Measurements from ENCODE around the gene COPZ1. TPM values are rescaled to one million over a fixed set of nuclear protein-coding genes. Genes with fewer than 3 reads are reported as not detected.

The COPZ1 gene
- total and polyA plus RNA-seq, 9 of the 15 experiments (the other 6 are each of a cell fraction or from before 2014, with no cell fraction given), result 137 to 487 (median 233) TPM

DNA sequence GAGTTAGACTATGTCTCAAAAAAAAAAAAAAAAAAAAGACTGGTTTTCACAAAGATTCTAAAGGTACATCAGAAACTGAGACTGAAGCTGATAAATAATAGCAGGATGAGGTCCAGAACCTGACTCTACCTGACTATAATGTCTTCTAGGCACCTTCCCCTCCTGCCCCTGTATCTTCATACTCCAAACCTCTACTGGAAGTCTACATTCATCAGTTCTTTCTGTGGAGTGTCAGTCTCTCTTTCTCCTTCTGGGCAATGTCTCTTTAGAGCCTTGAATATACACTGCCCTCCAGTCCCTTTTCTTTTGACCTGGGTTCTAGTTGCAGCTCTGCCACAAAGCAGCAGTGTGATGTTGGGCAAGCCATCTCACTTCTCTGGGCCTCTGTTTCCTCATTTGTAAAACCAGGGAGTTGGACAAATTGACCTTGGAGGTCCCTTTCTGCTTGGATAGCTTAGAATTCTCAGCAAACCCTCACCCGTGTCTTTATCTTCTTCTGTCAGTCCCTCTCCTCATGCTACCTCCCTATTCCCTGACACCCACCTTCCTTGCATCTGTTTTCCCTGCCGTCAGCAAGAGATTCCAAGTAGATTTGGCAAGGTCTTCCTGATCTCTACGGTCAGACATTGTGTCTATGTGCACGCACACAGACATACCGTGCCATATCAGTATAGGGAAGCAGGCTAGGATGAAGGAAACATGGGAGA lies 28.4 kb upstream of the COPZ1 start (continued):
- no peak for TF ChIP-seq MBD1 (CRISPR knock-in tag; IDR thresholded peaks at IDR 0.05)
- TF ChIP-seq CBFA2T3 (IDR thresholded peaks at IDR 0.05), result peak; percentile 90
- TF ChIP-seq POLR2A (conservative IDR thresholded peaks at IDR 0.05), result peak; percentile 34
- peak; percentile 44; the same call in 1 of the 2 replicates for TF ChIP-seq CREM (IDR thresholded peaks at IDR 0.05; ENCODE audit: low read depth)
- TF ChIP-seq SMC3 (conservative IDR thresholded peaks at IDR 0.05; ENCODE audit: insufficient read depth, low read depth, low read length), result no peak
- TF ChIP-seq HOXB6 (CRISPR knock-in tag; IDR thresholded peaks at IDR 0.05; ENCODE audit: borderline replicate concordance), result 0 out of 2 replicates have a peak, but pooled peaks have one; percentile 64
- peak; percentile 94; the same call in 1 of the 2 replicates for TF ChIP-seq HDGF (IDR thresholded peaks at IDR 0.05)
- 0 out of 2 replicates have a peak, but pooled peaks have one; percentile 14 for TF ChIP-seq EGR1 (conservative IDR thresholded peaks at IDR 0.05)
- no peak for TF ChIP-seq SRSF3 (IDR thresholded peaks at IDR 0.05; ENCODE audit: insufficient read depth, low read length)
- no peak for TF ChIP-seq MCM3 (IDR thresholded peaks at IDR 0.05)
- TF ChIP-seq NR1H2 (CRISPR knock-in tag; IDR thresholded peaks at IDR 0.05), result 0 out of 2 replicates have a peak, but pooled peaks have one; percentile 57
- TF ChIP-seq, protein P1, sequence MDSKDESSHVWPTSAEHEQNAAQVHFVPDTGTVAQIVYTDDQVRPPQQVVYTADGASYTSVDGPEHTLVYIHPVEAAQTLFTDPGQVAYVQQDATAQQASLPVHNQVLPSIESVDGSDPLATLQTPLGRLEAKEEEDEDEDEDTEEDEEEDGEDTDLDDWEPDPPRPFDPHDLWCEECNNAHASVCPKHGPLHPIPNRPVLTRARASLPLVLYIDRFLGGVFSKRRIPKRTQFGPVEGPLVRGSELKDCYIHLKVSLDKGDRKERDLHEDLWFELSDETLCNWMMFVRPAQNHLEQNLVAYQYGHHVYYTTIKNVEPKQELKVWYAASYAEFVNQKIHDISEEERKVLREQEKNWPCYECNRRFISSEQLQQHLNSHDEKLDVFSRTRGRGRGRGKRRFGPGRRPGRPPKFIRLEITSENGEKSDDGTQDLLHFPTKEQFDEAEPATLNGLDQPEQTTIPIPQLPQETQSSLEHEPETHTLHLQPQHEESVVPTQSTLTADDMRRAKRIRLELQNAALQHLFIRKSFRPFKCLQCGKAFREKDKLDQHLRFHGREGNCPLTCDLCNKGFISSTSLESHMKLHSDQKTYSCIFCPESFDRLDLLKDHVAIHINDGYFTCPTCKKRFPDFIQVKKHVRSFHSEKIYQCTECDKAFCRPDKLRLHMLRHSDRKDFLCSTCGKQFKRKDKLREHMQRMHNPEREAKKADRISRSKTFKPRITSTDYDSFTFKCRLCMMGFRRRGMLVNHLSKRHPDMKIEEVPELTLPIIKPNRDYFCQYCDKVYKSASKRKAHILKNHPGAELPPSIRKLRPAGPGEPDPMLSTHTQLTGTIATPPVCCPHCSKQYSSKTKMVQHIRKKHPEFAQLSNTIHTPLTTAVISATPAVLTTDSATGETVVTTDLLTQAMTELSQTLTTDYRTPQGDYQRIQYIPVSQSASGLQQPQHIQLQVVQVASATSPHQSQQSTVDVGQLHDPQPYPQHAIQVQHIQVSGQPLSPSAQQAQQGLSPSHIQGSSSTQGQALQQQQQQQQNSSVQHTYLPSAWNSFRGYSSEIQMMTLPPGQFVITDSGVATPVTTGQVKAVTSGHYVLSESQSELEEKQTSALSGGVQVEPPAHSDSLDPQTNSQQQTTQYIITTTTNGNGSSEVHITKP (IDR thresholded peaks at IDR 0.05; ENCODE audit: partially characterized antibody), result no peak
- TF ChIP-seq, protein P2, sequence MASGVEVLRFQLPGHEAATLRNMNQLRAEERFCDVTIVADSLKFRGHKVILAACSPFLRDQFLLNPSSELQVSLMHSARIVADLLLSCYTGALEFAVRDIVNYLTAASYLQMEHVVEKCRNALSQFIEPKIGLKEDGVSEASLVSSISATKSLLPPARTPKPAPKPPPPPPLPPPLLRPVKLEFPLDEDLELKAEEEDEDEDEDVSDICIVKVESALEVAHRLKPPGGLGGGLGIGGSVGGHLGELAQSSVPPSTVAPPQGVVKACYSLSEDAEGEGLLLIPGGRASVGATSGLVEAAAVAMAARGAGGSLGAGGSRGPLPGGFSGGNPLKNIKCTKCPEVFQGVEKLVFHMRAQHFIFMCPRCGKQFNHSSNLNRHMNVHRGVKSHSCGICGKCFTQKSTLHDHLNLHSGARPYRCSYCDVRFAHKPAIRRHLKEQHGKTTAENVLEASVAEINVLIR (CRISPR knock-in tag; IDR thresholded peaks at IDR 0.05), result no peak
- peak; percentile 88 for TF ChIP-seq CTBP1 (IDR thresholded peaks at IDR 0.05; ENCODE audit: borderline replicate concordance)
- TF ChIP-seq BCL6 (CRISPR knock-in tag; IDR thresholded peaks at IDR 0.05), result no peak
- TF ChIP-seq KDM4B (IDR thresholded peaks at IDR 0.05; ENCODE audit: borderline replicate concordance in 2 of 2, low read depth in 1 of 2), result no peak
- 0 out of 2 replicates have a peak, but pooled peaks have one; percentile 18 for TF ChIP-seq ZNF766 (CRISPR knock-in tag; conservative IDR thresholded peaks at IDR 0.05)
- TF ChIP-seq PURB (CRISPR knock-in tag; IDR thresholded peaks at IDR 0.05; ENCODE audit: low read depth), result no peak
- no peak for TF ChIP-seq FOS (IDR thresholded peaks at IDR 0.05; ENCODE audit: extremely low read depth, insufficient read length)
- no peak for TF ChIP-seq DMBX1 (CRISPR knock-in tag; IDR thresholded peaks at IDR 0.05; ENCODE audit: borderline replicate concordance)
- TF ChIP-seq, protein P3, sequence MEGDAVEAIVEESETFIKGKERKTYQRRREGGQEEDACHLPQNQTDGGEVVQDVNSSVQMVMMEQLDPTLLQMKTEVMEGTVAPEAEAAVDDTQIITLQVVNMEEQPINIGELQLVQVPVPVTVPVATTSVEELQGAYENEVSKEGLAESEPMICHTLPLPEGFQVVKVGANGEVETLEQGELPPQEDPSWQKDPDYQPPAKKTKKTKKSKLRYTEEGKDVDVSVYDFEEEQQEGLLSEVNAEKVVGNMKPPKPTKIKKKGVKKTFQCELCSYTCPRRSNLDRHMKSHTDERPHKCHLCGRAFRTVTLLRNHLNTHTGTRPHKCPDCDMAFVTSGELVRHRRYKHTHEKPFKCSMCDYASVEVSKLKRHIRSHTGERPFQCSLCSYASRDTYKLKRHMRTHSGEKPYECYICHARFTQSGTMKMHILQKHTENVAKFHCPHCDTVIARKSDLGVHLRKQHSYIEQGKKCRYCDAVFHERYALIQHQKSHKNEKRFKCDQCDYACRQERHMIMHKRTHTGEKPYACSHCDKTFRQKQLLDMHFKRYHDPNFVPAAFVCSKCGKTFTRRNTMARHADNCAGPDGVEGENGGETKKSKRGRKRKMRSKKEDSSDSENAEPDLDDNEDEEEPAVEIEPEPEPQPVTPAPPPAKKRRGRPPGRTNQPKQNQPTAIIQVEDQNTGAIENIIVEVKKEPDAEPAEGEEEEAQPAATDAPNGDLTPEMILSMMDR (IDR thresholded peaks at IDR 0.05 in 2 of 3, conservative IDR thresholded peaks at IDR 0.05 in 1 of 3; ENCODE audit: insufficient read depth in 2 of 3, low read depth in 1 of 3, low read length in 3 of 3), result no peak
